GM20000 (cell line): ENCODE data around the gene DPYSL3.

ENCODE experiments used
- DNase-seq: peaks from one replicate; pipeline ENCODE4 v3.0.0; 2012; ENCODE audit warnings: low spot score
- TF ChIP-seq, protein P1 (sequence below): IDR thresholded peaks from 2 replicates; pipeline ENCODE4 v1.5.1; 2012; ENCODE audit warnings: mild to moderate bottlenecking, control low read depth; ENCODE audit errors: extremely low read depth, missing control alignments

DPYSL3 gene

DNA sequence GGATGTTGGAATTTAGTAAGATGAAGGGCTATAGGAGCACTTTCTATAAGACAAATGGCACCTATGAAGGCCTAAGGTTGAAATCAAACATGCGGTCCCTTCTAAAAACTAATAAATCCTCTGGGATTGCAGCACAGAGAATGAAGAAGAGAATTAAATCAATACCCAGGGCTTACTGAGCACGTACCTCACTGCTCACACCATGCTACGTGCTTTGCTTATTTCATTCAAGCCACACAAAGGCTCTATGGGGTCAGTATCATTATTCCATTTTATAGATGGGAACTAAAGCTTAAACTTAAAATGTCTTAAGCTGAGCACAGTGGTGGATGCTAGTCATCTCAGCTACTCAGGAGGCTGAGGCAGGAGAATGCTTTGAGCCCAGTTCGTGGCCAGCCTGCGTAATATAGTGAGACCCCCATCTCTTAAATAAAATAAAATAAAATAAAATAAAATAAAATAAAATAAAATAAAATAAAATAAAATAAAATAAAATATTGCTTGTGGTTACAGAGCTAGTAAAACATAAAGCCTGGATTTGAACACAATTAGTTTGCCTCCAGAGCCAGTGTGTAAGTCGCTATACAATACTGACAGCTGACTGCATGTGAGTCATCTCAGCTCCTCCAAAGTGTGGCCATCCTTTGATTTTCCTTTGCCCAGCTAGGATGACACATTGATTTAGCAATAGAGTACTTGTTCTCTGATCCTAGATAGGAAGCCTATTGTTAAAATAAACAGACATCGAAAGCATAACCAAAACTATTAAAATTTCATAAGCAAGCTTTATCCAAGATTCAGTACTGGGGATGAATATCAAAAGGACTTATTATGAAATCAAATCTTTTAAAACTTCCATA lies 20.9 kb upstream of the DPYSL3 start:
- no peak for DNase-seq
- TF ChIP-seq, protein P1, sequence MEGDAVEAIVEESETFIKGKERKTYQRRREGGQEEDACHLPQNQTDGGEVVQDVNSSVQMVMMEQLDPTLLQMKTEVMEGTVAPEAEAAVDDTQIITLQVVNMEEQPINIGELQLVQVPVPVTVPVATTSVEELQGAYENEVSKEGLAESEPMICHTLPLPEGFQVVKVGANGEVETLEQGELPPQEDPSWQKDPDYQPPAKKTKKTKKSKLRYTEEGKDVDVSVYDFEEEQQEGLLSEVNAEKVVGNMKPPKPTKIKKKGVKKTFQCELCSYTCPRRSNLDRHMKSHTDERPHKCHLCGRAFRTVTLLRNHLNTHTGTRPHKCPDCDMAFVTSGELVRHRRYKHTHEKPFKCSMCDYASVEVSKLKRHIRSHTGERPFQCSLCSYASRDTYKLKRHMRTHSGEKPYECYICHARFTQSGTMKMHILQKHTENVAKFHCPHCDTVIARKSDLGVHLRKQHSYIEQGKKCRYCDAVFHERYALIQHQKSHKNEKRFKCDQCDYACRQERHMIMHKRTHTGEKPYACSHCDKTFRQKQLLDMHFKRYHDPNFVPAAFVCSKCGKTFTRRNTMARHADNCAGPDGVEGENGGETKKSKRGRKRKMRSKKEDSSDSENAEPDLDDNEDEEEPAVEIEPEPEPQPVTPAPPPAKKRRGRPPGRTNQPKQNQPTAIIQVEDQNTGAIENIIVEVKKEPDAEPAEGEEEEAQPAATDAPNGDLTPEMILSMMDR, result no peak

DNA sequence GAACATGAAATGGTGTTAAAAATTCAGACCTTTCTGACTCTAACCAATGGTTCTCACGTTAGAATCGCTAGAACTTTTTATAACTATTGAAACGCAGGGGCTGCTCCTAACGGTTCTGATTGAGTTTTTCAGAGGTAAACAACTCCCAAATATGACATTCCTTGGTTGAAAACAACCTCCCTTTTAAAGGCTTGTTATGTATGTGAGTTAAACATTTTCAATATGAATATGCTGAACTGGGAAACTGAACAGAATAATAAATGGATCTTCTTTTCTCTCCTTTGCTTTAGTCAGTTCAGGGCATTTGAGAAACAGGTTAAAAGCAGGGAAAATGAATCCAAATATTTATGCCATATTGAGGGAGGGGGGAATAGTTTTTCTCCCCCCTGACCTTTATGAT lies 13.2 kb upstream of the DPYSL3 start:
- TF ChIP-seq, protein P1, result no peak
- DNase-seq, result no peak

DNA sequence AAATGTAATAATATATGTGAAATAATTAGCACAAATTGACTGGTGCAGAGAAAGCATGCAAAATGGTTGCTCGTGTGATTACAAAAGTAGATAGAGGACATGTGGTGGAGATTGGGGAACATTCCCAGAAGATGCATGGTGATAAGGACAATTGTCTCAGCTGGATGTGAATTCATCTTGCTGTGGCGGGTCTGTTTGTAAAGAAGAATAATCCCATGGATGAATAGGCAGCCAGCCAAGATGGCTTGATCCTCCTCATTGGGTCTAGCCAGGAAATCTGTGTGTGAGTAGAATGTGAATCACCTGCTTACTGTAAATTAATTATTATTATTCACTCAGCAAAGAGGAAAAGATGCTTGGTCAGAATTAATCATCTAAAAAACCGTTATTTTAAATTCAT lies 12.6 kb upstream of the DPYSL3 start:
- TF ChIP-seq, protein P1, result no peak
- no peak for DNase-seq

DNA sequence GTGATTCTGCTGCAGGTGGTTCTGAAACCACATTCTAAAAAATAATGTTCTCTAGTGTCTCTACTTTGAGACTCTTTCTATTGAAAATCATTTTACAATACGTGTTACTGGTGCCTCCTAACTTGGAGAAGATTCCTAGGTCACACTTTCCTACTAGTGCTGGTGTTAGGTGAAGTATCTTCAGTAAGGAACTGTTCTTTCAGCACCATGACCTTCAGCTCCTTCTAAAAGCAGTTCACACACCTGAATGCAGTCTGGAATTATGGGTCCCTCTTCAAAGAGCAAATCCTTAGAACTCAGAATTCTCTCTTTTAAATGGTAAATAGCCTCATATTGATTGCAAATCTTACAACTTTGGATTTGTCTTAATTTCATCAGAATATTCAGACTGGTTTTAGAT lies 10.6 kb upstream of the DPYSL3 start:
- TF ChIP-seq, protein P1, result no peak
- no peak for DNase-seq

DNA sequence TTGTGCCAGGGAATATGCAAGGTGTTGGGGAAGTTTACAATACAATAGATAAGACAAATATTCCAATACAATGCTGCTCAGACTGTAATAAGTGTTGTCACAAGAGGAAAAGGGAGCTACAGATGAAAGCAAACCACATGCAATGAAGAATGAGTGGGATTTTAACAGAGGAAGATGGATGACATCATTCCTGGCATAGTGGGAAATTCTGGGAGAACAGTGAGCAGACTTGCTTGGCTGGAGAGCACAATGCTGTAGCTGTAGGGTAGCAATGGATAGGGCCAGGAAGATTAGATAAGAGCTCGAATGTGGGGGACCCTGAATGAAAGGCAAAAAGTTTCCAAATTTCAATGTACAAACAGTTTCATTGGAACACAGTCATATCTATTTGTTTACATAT lies 9.5 kb upstream of the DPYSL3 start:
- TF ChIP-seq, protein P1, result no peak

DNA sequence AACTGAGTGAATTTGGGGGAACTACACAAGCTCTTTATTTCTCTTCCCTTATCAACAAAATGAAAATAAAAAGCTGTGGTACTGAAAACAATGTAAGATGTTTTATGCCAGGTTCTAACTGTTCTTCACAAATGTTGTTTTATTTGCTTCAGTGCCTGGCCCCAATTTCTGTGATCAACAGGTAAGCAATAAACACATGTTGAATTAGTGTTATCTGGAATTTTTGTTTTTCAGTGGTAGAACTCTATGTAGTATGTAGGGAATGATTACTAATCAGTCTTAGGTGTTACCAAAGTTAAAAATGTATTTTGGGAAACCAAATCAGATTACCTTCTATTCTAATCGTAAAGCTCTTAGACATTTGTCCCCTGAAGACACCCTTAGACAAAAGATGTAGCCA lies 7.5 kb upstream of the DPYSL3 start:
- TF ChIP-seq, protein P1, result no peak
- no peak for DNase-seq

More for the DNA sequence above, 9.5 kb upstream of the DPYSL3 start:
- no peak for DNase-seq

DNA sequence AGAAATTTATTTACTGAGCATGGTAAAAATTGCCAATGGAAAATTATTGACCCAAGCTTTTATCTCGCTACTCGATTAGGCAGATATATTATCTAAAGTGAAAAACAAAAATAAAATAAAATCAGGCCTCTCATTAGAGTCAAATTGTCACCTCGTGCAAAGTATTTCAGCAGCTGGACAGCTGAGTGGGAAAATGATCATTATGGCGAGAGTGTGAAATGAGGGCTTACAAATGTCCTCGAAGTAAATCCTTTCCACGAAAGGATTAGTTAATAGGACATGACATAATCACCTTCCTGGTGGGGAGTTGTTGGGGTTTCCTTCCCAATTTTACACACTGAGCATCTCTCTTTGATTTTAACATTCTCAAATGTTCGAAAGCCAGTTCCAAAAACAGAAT lies 5.4 kb upstream of the DPYSL3 start:
- no peak for DNase-seq
- TF ChIP-seq, protein P1, result no peak
